GM12878 (cell line): ENCODE measurements around the gene RAD51B. TPM values are rescaled to one million over a fixed set of nuclear protein-coding genes. Genes with fewer than 3 reads are reported as not detected.

Experiments
- BCL11A ChIP-seq: IDR thresholded peaks from 2 replicates; pipeline ENCODE4 v1.6.1; 2011; ENCODE audit warnings: low read depth, low read length
- BCLAF1 ChIP-seq: fragments of 450-650 bp; IDR thresholded peaks from 2 replicates; pipeline ENCODE4 v1.6.1; 2017; ENCODE audit warnings: antibody characterized with exemption, mild to moderate bottlenecking, moderate library complexity
- CHD4 ChIP-seq: fragments of 200-600 bp; sonication (generic); IDR thresholded peaks from 2 replicates; pipeline ENCODE4 v1.6.1; 2016; ENCODE audit warnings: mild to moderate bottlenecking
- EGR1 ChIP-seq, 2 experiments: IDR thresholded peaks; 1 replicate in 1 of 2; 2 replicates in 1 of 2; pipeline ENCODE4 v1.6.1; 2011 to 2012; ENCODE audit warnings: low read depth in 2 of 2, low read length in 2 of 2, borderline replicate concordance in 1 of 2, mild to moderate bottlenecking in 1 of 2, moderate library complexity in 1 of 2
- GATAD2B ChIP-seq: fragments of 450-650 bp; conservative IDR thresholded peaks from 2 replicates; pipeline ENCODE4 v1.6.1; 2017; ENCODE audit warnings: low read depth, mild to moderate bottlenecking, moderate library complexity
- HDAC6 ChIP-seq: fragments of 200-600 bp; sonication (generic); IDR thresholded peaks from one replicate; pipeline ENCODE4 v1.8.0; 2017; ENCODE audit warnings: antibody characterized with exemption; ENCODE audit not compliant: unreplicated experiment
- HDGF ChIP-seq: fragments of 450-650 bp; IDR thresholded peaks from 2 replicates; pipeline ENCODE4 v1.6.1; 2016; ENCODE audit warnings: antibody characterized with exemption
- IKZF2 ChIP-seq, 2 experiments: fragments of 450-650 bp; IDR thresholded peaks; 2 replicates each; pipeline ENCODE4 v1.6.1; 2017; ENCODE audit warnings: mild to moderate bottlenecking in 2 of 2, moderate library complexity in 2 of 2
- IRF5 ChIP-seq: fragments of 450-650 bp; IDR thresholded peaks from 2 replicates; pipeline ENCODE4 v1.6.1; 2017; ENCODE audit warnings: borderline replicate concordance
- MTA2 ChIP-seq: fragments of 450-650 bp; IDR thresholded peaks from 2 replicates; pipeline ENCODE4 v1.6.1; 2016; ENCODE audit warnings: low read depth, mild to moderate bottlenecking, moderate library complexity
- NFYA ChIP-seq: IDR thresholded peaks from 2 replicates; pipeline ENCODE4 v1.6.1; 2011; ENCODE audit warnings: low read depth, mild to moderate bottlenecking, low read length, improper control_type of control experiment, borderline replicate concordance
- PAX5 ChIP-seq: IDR thresholded peaks from 2 replicates; pipeline ENCODE4 v1.6.1; 2011; ENCODE audit warnings: low read depth, low read length, borderline replicate concordance
- PAX8 ChIP-seq: fragments of 450-650 bp; IDR thresholded peaks from 2 replicates; pipeline ENCODE4 v1.6.1; 2017; ENCODE audit warnings: mild to moderate bottlenecking, moderate library complexity
- REST ChIP-seq: IDR thresholded peaks from 2 replicates; pipeline ENCODE4 v1.6.1; 2012; ENCODE audit warnings: mild to moderate bottlenecking, low read depth, low read length
- SUPT20H ChIP-seq: IDR thresholded peaks from 2 replicates; pipeline ENCODE4 v1.6.1; 2011; ENCODE audit warnings: low read depth, mild to moderate bottlenecking, low read length, moderate library complexity, borderline replicate concordance; ENCODE audit not compliant: control insufficient read depth
- polyA plus RNA-seq, 11 experiments: library from polyadenylated mRNA; depleted of rRNA in 4 of 11; unstranded in 6 of 11; stranded (reverse) in 5 of 11; fragments of >200 nt; fragmentation: Nextera tagmentation in 4 of 11; fragmentation: Illumina TruSeq in 1 of 11; extraction: Ambion mirVana in 4 of 11; extraction: Trizol in 1 of 11; gene quantifications; 1 replicate in 1 of 11; 2 replicates in 10 of 11; pipeline versions ENCODE4 v1.2.1 to v1.2.3, GENCODE V29; 2011 to 2016; ENCODE audit warnings: inconsistent platforms in 2 of 11, missing spikeins in 2 of 11, low read depth in 1 of 11
- total RNA-seq, 4 experiments: library from RNA; depleted of rRNA in 3 of 4; stranded (reverse); fragments of >200 nt in 3 of 4; fragmentation: Illumina TruSeq in 1 of 4; extraction: Trizol in 1 of 4; gene quantifications; 2 replicates each; pipeline versions ENCODE4 v1.2.1 to v1.2.3, GENCODE V29; 2013 to 2021
- TF ChIP-seq, protein P1 (sequence below): IDR thresholded peaks from 2 replicates; pipeline ENCODE4 v1.6.1; 2012; ENCODE audit warnings: improper control_type of control experiment, low read depth, low read length; ENCODE audit not compliant: insufficient replicate concordance

The RAD51B gene
- total and polyA plus RNA-seq, 10 of the 15 experiments (the other 5 are each of a cell fraction or from before 2014, with no cell fraction given) = 9.8 to 26.8 (median 21.3) TPM

DNA sequence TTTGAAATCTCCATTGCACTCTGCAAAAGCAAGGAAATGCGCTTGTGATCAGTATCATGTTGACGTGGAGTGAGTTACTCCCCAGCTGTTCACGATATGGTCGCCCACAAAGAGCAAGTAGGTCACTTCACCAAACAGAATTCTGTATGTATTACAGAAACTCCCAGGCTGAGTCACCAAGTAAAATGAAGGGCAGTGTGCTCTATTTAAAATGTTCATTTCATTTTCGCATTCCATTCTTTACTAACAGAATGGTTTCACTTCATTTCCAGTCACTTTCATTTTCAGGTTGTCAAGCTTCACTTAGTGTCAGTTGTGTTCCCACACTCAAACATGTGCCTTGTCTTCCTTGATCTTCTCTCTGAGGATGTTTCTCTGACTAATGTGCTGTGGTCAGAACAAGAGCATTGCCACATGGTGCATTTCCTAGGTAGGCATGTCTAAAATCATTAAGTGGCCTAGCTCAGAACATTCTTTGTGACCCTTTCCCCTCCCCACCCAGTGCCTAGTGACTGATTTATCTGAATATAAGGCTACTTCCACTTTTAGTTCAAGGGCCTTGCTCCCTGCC lies 391.2 kb downstream of the RAD51B start (continued):
- TF ChIP-seq, protein P1, sequence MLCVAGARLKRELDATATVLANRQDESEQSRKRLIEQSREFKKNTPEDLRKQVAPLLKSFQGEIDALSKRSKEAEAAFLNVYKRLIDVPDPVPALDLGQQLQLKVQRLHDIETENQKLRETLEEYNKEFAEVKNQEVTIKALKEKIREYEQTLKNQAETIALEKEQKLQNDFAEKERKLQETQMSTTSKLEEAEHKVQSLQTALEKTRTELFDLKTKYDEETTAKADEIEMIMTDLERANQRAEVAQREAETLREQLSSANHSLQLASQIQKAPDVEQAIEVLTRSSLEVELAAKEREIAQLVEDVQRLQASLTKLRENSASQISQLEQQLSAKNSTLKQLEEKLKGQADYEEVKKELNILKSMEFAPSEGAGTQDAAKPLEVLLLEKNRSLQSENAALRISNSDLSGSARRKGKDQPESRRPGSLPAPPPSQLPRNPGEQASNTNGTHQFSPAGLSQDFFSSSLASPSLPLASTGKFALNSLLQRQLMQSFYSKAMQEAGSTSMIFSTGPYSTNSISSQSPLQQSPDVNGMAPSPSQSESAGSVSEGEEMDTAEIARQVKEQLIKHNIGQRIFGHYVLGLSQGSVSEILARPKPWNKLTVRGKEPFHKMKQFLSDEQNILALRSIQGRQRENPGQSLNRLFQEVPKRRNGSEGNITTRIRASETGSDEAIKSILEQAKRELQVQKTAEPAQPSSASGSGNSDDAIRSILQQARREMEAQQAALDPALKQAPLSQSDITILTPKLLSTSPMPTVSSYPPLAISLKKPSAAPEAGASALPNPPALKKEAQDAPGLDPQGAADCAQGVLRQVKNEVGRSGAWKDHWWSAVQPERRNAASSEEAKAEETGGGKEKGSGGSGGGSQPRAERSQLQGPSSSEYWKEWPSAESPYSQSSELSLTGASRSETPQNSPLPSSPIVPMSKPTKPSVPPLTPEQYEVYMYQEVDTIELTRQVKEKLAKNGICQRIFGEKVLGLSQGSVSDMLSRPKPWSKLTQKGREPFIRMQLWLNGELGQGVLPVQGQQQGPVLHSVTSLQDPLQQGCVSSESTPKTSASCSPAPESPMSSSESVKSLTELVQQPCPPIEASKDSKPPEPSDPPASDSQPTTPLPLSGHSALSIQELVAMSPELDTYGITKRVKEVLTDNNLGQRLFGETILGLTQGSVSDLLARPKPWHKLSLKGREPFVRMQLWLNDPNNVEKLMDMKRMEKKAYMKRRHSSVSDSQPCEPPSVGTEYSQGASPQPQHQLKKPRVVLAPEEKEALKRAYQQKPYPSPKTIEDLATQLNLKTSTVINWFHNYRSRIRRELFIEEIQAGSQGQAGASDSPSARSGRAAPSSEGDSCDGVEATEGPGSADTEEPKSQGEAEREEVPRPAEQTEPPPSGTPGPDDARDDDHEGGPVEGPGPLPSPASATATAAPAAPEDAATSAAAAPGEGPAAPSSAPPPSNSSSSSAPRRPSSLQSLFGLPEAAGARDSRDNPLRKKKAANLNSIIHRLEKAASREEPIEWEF = peak; percentile 89
- TF ChIP-seq REST (no peak), CHD4 (no peak), BCLAF1 (no peak), IRF5 (no peak), EGR1 (IDR thresholded peaks at IDR 0.05; ENCODE audit: borderline replicate concordance in 1 of 2, low read depth in 2 of 2, low read length in 2 of 2) (no peak), PAX5 (peak; percentile 30; the same call in 1 of the 2 replicates), MTA2 (peak; percentile 87), SUPT20H (no peak), HDGF (peak; percentile 85), HDAC6 (no peak), PAX8 (no peak), NFYA (no peak), BCL11A (peak; percentile 71), IKZF2 (IDR thresholded peaks at IDR 0.05) (peak; percentile 96), GATAD2B (peak; percentile 69)
